SK-N-SH (cell line): ENCODE measurements around the gene ELANE. TPM values are rescaled to one million over a fixed set of nuclear protein-coding genes. Genes with fewer than 3 reads are reported as not detected.

ENCODE experiments used
- CTCF ChIA-PET: fragments of 300-600, 350-600 bp; formaldehyde crosslinking; extraction: SDS; loops from one replicate; lab custom pipeline; 2021; lab: Yijun Ruan, JAX
- POLR2A ChIA-PET: fragments of 350-600 bp; sonication (Branson Sonifier 250); formaldehyde crosslinking; extraction: SDS; loops from one replicate; lab custom pipeline; 2020; ENCODE audit warnings: antibody characterized with exemption, inconsistent platforms; lab: Yijun Ruan, JAX
- DNase-seq: peaks from one replicate; pipeline ENCODE4 v3.0.0; 2012
- H2AFZ ChIP-seq: fragments of 200-600 bp; sonication (generic); 2 replicates; pipeline ENCODE4 v1.8.1; 2016; ENCODE audit warnings: antibody characterized with exemption, mild to moderate bottlenecking, low read depth
- H3F3A ChIP-seq: fragments of 200-600 bp; sonication (generic); replicated peaks from 2 replicates; pipeline ENCODE3; 2016; ENCODE audit warnings: antibody characterized with exemption, mild to moderate bottlenecking; ENCODE audit not compliant: insufficient read depth
- H3K27ac ChIP-seq, 2 experiments: fragments of 200-500 bp in 1 of 2; fragments of 200-600 bp in 1 of 2; sonication (Bioruptor generic) in 1 of 2; sonication (generic), shearing (Covaris generic) in 1 of 2; 2 replicates each; pipeline versions ENCODE4 v1.5.1 to v1.6.1; 2014 to 2016; ENCODE audit warnings: low read depth in 2 of 2, inconsistent platforms in 1 of 2, low read length in 1 of 2, mild to moderate bottlenecking in 1 of 2, mixed read lengths in 1 of 2
- H3K27me3 ChIP-seq: fragments of 200-600 bp; sonication (generic), shearing (Covaris generic); 2 replicates; pipeline ENCODE4 v1.6.1; 2016; ENCODE audit warnings: mixed run types; ENCODE audit not compliant: insufficient read depth
- H3K36me3 ChIP-seq, 2 experiments: fragments of 200-500 bp in 1 of 2; fragments of 200-600 bp in 1 of 2; sonication (Bioruptor generic) in 1 of 2; sonication (generic) in 1 of 2; replicated peaks in 1 of 2; 2 replicates each; pipeline versions ENCODE3 to v1.5.1; 2014 to 2016; ENCODE audit warnings: low read length in 1 of 2, mild to moderate bottlenecking in 1 of 2; ENCODE audit not compliant: insufficient read depth in 2 of 2, control insufficient read depth in 1 of 2
- H3K4me1 ChIP-seq, 2 experiments: fragments of 200-500 bp in 1 of 2; fragments of 200-600 bp in 1 of 2; sonication (Bioruptor generic) in 1 of 2; sonication (generic), shearing (Covaris generic) in 1 of 2; 2 replicates each; pipeline versions ENCODE4 v1.5.1 to v1.6.1; 2014 to 2016; ENCODE audit warnings: low read depth in 1 of 2, low read length in 1 of 2, mixed run types in 1 of 2; ENCODE audit not compliant: insufficient read depth in 2 of 2, control insufficient read depth in 1 of 2
- H3K4me2 ChIP-seq: fragments of 200-600 bp; sonication (generic), shearing (Covaris generic); 2 replicates; pipeline ENCODE4 v1.6.1; 2017; ENCODE audit warnings: mixed run types
- H3K4me3 ChIP-seq, 2 experiments: fragments of 200-500 bp in 1 of 2; fragments of 200-600 bp in 1 of 2; sonication (Bioruptor generic) in 1 of 2; sonication (generic), shearing (Covaris generic) in 1 of 2; 2 replicates each; pipeline versions ENCODE4 v1.5.1 to v1.8.1; 2014 to 2016; ENCODE audit warnings: low read depth in 2 of 2, inconsistent platforms in 1 of 2, low read length in 1 of 2, mild to moderate bottlenecking in 1 of 2, mixed read lengths in 1 of 2, moderate library complexity in 1 of 2
- H3K79me2 ChIP-seq: fragments of 200-600 bp; sonication (generic); 2 replicates; pipeline ENCODE4 v1.8.1; 2017; ENCODE audit warnings: mild to moderate bottlenecking; ENCODE audit not compliant: insufficient read depth
- H3K9ac ChIP-seq: fragments of 200-600 bp; sonication (generic); 2 replicates; pipeline ENCODE4 v1.6.1; 2017; ENCODE audit warnings: mixed run types
- H3K9me2 ChIP-seq: fragments of 200-600 bp; sonication (generic); 2 replicates; pipeline ENCODE4 v1.6.1; 2017; ENCODE audit warnings: mixed run types
- H3K9me3 ChIP-seq: fragments of 200-600 bp; sonication (generic); 2 replicates; pipeline ENCODE4 v1.6.1; 2017; ENCODE audit warnings: mixed run types, mild to moderate bottlenecking, moderate library complexity
- H4K20me1 ChIP-seq: fragments of 200-600 bp; sonication (generic); 2 replicates; pipeline ENCODE4 v1.6.1; 2017; ENCODE audit warnings: mild to moderate bottlenecking, mixed run types; ENCODE audit not compliant: insufficient read depth
- CHD2 ChIP-seq: fragments of 150-350 bp; IDR thresholded peaks from 2 replicates; pipeline ENCODE4 v1.6.1; 2018; ENCODE audit warnings: low read length; ENCODE audit not compliant: partially characterized antibody
- EZH2phosphoT487 ChIP-seq: fragments of 200-600 bp; sonication (generic); IDR thresholded peaks from 2 replicates; pipeline ENCODE4 v1.6.1; 2017; ENCODE audit warnings: low read depth, mixed run types, mild to moderate bottlenecking, antibody characterized with exemption, moderate library complexity, borderline replicate concordance
- FOSL2 ChIP-seq: IDR thresholded peaks from 2 replicates; pipeline ENCODE4 v1.4.0; 2012; ENCODE audit warnings: low read depth, mild to moderate bottlenecking, moderate library complexity, borderline replicate concordance
- MEF2A ChIP-seq: IDR thresholded peaks from 2 replicates; pipeline ENCODE4 v1.4.0; 2012; ENCODE audit warnings: low read depth, borderline replicate concordance
- NFIC ChIP-seq: IDR thresholded peaks from 2 replicates; pipeline ENCODE4 v1.4.0; 2012; ENCODE audit warnings: borderline replicate concordance
- NRF1 ChIP-seq: IDR thresholded peaks from 2 replicates; pipeline ENCODE4 v1.6.1; 2012; ENCODE audit warnings: low read depth, mild to moderate bottlenecking, low read length
- POLR2AphosphoS5 ChIP-seq: IDR thresholded peaks from 2 replicates; pipeline ENCODE4 v1.6.1; 2012; ENCODE audit warnings: low read depth, low read length
- RCOR1 ChIP-seq: fragments of 150-350 bp; IDR thresholded peaks from 2 replicates; pipeline ENCODE4 v1.6.1; 2017; ENCODE audit warnings: antibody characterized with exemption, low read length
- RFX5 ChIP-seq: IDR thresholded peaks from 2 replicates; pipeline ENCODE4 v1.6.1; 2012; ENCODE audit warnings: mild to moderate bottlenecking, improper control_type of control experiment, low read length
- TAF1 ChIP-seq: IDR thresholded peaks from 2 replicates; pipeline ENCODE4 v1.6.1; 2012; ENCODE audit warnings: low read depth, mild to moderate bottlenecking, low read length, moderate library complexity, borderline replicate concordance
- TCF12 ChIP-seq: IDR thresholded peaks from 2 replicates; pipeline ENCODE4 v1.4.0; 2012
- TEAD4 ChIP-seq: IDR thresholded peaks from 2 replicates; pipeline ENCODE4 v1.4.0; 2012; ENCODE audit warnings: mild to moderate bottlenecking, borderline replicate concordance; ENCODE audit not compliant: insufficient read depth
- WGBS: methylation state at CpG from one replicate; pipeline ENCODE4 v1.1.6; 2017; ENCODE audit warnings: low lambda C conversion rate; 5-methylcytosine and 5-hydroxymethylcytosine counted together
- polyA plus RNA-seq, 3 experiments: library from polyadenylated mRNA; depleted of rRNA; stranded (reverse); fragments of >200 nt; gene quantifications; 2 replicates each; pipeline ENCODE4 v1.2.3, GENCODE V29; 2012
- TF ChIP-seq, protein P1 (sequence below): fragments of 200-600 bp; sonication (generic); IDR thresholded peaks from 2 replicates; pipeline ENCODE4 v1.6.1; 2017; ENCODE audit warnings: antibody characterized with exemption, mild to moderate bottlenecking, moderate library complexity
- TF ChIP-seq, protein P2 (sequence below): fragments of 150-350 bp; IDR thresholded peaks from 2 replicates; pipeline ENCODE4 v1.6.1; 2016; ENCODE audit warnings: mild to moderate bottlenecking, low read depth, low read length
- TF ChIP-seq, protein P3 (sequence below): IDR thresholded peaks from 2 replicates; pipeline ENCODE4; 2012
- TF ChIP-seq, protein P4 (sequence below): IDR thresholded peaks from 2 replicates; pipeline ENCODE4 v1.4.0; 2012; ENCODE audit warnings: low read depth

Gene ELANE
- polyA plus RNA-seq, 1 of the 3 experiments (the other 2 are of a cell fraction), result not detected

DNA sequence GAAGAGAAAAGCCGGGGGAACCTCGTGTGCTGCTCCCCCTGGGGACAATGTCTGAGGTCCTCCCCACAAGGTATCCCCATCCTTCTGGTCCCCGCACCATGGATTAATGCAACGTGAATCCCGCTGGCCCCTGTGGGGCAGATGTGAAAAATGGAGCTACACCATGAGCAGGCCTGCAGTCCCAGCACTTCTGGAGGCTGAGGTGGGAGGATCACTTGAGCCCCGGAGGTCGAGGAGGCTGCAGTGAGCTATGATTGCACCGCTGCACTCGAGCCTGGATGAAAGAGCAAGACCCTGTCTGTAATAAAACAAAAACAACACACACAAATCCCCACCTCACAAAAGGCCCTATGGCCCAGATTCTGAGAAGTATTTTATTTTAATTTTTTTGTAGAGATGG, 6.2 kb downstream of the ELANE start:
- H3K27ac ChIP-seq, result no peak overlapping the region
- no peaks in the 10 kb centered on the region for H3K9me3 ChIP-seq
- CTCF ChIA-PET, result interaction anchor here (0.9 to 5.4 kb wide), 11 partner anchors 28 to 189 kb away, joined by 3 to 44 read pairs (median 4); partner anchors contain the start of genes FSTL3 and KISS1R
- POLR2A ChIA-PET, result no interaction called here
- TF ChIP-seq RCOR1, result no peak
- TF ChIP-seq, protein P1, sequence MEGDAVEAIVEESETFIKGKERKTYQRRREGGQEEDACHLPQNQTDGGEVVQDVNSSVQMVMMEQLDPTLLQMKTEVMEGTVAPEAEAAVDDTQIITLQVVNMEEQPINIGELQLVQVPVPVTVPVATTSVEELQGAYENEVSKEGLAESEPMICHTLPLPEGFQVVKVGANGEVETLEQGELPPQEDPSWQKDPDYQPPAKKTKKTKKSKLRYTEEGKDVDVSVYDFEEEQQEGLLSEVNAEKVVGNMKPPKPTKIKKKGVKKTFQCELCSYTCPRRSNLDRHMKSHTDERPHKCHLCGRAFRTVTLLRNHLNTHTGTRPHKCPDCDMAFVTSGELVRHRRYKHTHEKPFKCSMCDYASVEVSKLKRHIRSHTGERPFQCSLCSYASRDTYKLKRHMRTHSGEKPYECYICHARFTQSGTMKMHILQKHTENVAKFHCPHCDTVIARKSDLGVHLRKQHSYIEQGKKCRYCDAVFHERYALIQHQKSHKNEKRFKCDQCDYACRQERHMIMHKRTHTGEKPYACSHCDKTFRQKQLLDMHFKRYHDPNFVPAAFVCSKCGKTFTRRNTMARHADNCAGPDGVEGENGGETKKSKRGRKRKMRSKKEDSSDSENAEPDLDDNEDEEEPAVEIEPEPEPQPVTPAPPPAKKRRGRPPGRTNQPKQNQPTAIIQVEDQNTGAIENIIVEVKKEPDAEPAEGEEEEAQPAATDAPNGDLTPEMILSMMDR, result no peak
- TF ChIP-seq TCF12, result no peak
- TF ChIP-seq, protein P2, sequence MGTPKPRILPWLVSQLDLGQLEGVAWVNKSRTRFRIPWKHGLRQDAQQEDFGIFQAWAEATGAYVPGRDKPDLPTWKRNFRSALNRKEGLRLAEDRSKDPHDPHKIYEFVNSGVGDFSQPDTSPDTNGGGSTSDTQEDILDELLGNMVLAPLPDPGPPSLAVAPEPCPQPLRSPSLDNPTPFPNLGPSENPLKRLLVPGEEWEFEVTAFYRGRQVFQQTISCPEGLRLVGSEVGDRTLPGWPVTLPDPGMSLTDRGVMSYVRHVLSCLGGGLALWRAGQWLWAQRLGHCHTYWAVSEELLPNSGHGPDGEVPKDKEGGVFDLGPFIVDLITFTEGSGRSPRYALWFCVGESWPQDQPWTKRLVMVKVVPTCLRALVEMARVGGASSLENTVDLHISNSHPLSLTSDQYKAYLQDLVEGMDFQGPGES, result no peak
- TF ChIP-seq, protein P3, sequence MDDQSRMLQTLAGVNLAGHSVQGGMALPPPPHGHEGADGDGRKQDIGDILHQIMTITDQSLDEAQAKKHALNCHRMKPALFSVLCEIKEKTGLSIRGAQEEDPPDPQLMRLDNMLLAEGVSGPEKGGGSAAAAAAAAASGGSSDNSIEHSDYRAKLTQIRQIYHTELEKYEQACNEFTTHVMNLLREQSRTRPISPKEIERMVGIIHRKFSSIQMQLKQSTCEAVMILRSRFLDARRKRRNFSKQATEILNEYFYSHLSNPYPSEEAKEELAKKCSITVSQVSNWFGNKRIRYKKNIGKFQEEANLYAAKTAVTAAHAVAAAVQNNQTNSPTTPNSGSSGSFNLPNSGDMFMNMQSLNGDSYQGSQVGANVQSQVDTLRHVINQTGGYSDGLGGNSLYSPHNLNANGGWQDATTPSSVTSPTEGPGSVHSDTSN, result no peak
- TF ChIP-seq EZH2phosphoT487, result no peak
- peaks cover 0 to 4% of the 10 kb centered on the region in 2 experiments; a peak in 1 of 4 replicates for H3K4me1 ChIP-seq
- DNase-seq, result no peak
- H3K4me2 ChIP-seq, result no peak overlapping the region
- no peaks in the 10 kb centered on the region for H3K79me2 ChIP-seq
- WGBS, result 48% methylated on average over 9 of the region's 9 CpGs
- H4K20me1 ChIP-seq, result no peaks in the 10 kb centered on the region
- H3K4me3 ChIP-seq, result no peak overlapping the region
- H2AFZ ChIP-seq, result no peak overlapping the region
- no peaks in the 10 kb centered on the region for H3K9me2 ChIP-seq
- peaks cover 2% of the 10 kb centered on the region for H3F3A ChIP-seq
- H3K27me3 ChIP-seq, result peaks cover 38% of the 10 kb centered on the region
- H3K9ac ChIP-seq, result no peak overlapping the region
- no peaks in the 10 kb centered on the region for H3K36me3 ChIP-seq

DNA sequence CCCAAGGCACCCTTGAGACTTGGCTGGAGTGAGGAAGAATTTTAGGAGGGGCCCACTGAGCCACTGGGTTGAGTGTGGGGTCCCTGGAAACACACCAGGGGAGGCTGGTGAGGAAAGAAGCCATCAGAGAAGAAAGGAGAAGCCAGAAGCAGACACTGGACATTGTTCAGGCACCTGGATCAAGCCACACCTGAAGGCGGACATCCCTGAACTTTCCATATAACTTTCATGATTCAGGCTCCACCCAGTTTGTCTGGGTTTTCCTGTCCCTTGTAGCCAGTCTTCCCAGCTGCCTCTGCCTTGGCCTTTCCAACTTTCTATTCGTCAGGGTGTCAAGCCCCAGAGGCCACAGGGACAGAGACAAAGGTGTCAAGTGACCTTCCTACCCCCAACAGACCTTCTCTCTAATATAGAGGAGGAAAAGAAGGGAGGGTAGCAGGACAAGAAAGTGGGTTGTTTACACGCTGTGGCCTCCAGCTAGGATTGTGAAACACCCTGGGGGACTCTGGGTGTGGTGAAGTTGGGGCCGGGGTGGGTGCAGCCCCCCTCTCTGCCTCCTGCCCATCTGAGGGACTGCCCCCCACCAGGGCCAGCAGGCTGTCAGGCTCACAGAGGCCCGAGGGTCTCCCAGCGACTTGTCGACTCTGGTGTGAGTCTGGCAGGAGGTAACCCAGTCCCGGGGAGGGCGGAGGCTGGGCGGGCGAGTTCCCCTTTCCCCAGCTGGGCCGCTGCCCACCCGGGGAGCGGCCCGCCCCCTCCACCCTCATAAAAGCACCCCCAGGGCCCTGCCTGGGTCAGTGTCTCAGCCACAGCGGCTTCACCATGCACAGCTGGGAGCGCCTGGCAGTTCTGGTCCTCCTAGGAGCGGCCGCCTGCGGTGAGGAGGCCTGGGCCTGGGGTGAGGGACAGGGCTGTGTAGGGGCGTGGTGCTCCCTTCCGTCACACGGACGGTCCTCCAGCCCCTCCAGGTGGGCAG, 7.1 kb downstream of the ELANE start, which contains the start of gene CFD:
Gene CFD, plus strand, starts transcription at position 797 of the 976 bp plus-strand sequence. Its CDS starts 26 bp downstream, at position 823.
- POLR2A ChIA-PET, result no interaction called here
- H3F3A ChIP-seq, result peaks cover 7% of the 10 kb centered on the region

More for the DNA sequence above, 7.1 kb downstream of the ELANE start, which contains the start of gene CFD:
- CTCF ChIA-PET, result interaction anchor here (0.6 to 5.4 kb wide), 17 partner anchors 8 to 385 kb away, joined by 3 to 44 read pairs (median 3); partner anchors contain the start of genes KISS1R and WDR18
- DNase-seq, result peak; percentile 51
- peak within 1 kb of the TSS; percentile 68; the same call in 1 of the 2 replicates for H3K4me2 ChIP-seq
- WGBS, result 53% methylated on average over 10 of the region's 24 CpGs
- H3K4me3 ChIP-seq, result peak within 1 kb of the TSS; percentile 46; a peak in 3 of 4 replicates
- no peak within 1 kb of the TSS for H3K9ac ChIP-seq
- no peaks in the 10 kb centered on the region for H4K20me1 ChIP-seq
- H3K9me3 ChIP-seq, result no peaks in the 10 kb centered on the region
- no peak within 1 kb of the TSS for H2AFZ ChIP-seq
- H3K36me3 ChIP-seq, result no peaks in the 10 kb centered on the region
- peaks cover 0 to 4% of the 10 kb centered on the region in 2 experiments; a peak in 1 of 4 replicates for H3K4me1 ChIP-seq
- no peak within 1 kb of the TSS for H3K27ac ChIP-seq
- TF ChIP-seq RFX5 (no peak), RCOR1 (no peak), NFIC (no peak), POLR2AphosphoS5 (no peak), TEAD4 (no peak), TAF1 (no peak), FOSL2 (no peak), EZH2phosphoT487 (no peak), NRF1 (no peak), MEF2A (no peak), CHD2 (no peak)
- TF ChIP-seq, protein P3, result no peak
- TF ChIP-seq, protein P1, result no peak
- TF ChIP-seq, protein P4, sequence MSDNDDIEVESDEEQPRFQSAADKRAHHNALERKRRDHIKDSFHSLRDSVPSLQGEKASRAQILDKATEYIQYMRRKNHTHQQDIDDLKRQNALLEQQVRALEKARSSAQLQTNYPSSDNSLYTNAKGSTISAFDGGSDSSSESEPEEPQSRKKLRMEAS, result no peak
- no peaks in the 10 kb centered on the region for H3K79me2 ChIP-seq
- no peaks in the 10 kb centered on the region for H3K9me2 ChIP-seq
- peaks cover 34% of the 10 kb centered on the region for H3K27me3 ChIP-seq
